Measurements from ENCODE around the gene HOXB4.

The HOXB4 gene

GRCh38 chr17:48615047-48615962 lies 37.2 kb upstream of the HOXB4 start, which contains the start of gene HOXB8:
Gene HOXB8 (minus strand): TSS chr17:48615292. CDS start chr17:48614704, 588 bp downstream.
- H3K27ac ChIP-seq (ENCODE audit: low read depth, low read length), result no peak within 1 kb of the TSS
- H3K4me2 ChIP-seq (ENCODE audit: low read depth, low read length, poor library complexity, severe bottlenecking), result no peak within 1 kb of the TSS
- TF ChIP-seq CTCF (IDR thresholded peaks at IDR 0.05; ENCODE audit: insufficient read depth, low read length, poor library complexity, severe bottlenecking) (no peak), EZH2phosphoT487 (conservative IDR thresholded peaks at IDR 0.05; ENCODE audit: low read length) (no peak)
- H3K79me2 ChIP-seq (ENCODE audit: insufficient read depth, low read length), result no peaks in the 10 kb centered on the region
- H2AFZ ChIP-seq (ENCODE audit: low read depth, low read length, severe bottlenecking), result no peak within 1 kb of the TSS
- no peaks in the 10 kb centered on the region for H3K36me3 ChIP-seq (ENCODE audit: low read length)
- H3K9ac ChIP-seq (ENCODE audit: low read length), result no peak within 1 kb of the TSS
- no peaks in the 10 kb centered on the region for H3K9me3 ChIP-seq (ENCODE audit: insufficient read depth, low read length)
- no peaks in the 10 kb centered on the region for H3K9me2 ChIP-seq (replicated peaks; ENCODE audit: insufficient read depth, low read length)
- no peaks in the 10 kb centered on the region for H4K20me1 ChIP-seq (ENCODE audit: low read depth, low read length)
- no peaks in the 10 kb centered on the region for H3K27me3 ChIP-seq (ENCODE audit: low read length)
- H3K4me3 ChIP-seq (ENCODE audit: insufficient read depth, low read length, poor library complexity, severe bottlenecking), result no peak within 1 kb of the TSS
- no peaks in the 10 kb centered on the region for H3F3A ChIP-seq (ENCODE audit: insufficient read depth)

GRCh38 chr17:48613862-48614694 lies 35.9 kb upstream of the HOXB4 start:
- Histone ChIP-seq H3K9me3 (ENCODE audit: insufficient read depth, low read length) (no peaks in the 10 kb centered on the region), H3K79me2 (ENCODE audit: insufficient read depth, low read length) (no peaks in the 10 kb centered on the region), H3K27me3 (ENCODE audit: low read length) (no peaks in the 10 kb centered on the region), H3F3A (ENCODE audit: insufficient read depth) (no peaks in the 10 kb centered on the region), H3K9me2 (replicated peaks; ENCODE audit: insufficient read depth, low read length) (no peaks in the 10 kb centered on the region), H2AFZ (ENCODE audit: low read depth, low read length, severe bottlenecking) (no peak overlapping the region), H3K9ac (ENCODE audit: low read length) (no peak overlapping the region), H3K36me3 (ENCODE audit: low read length) (no peaks in the 10 kb centered on the region), H3K4me3 (ENCODE audit: insufficient read depth, low read length, poor library complexity, severe bottlenecking) (no peak overlapping the region), H3K27ac (ENCODE audit: low read depth, low read length) (no peak overlapping the region), H4K20me1 (ENCODE audit: low read depth, low read length) (no peaks in the 10 kb centered on the region), H3K4me2 (ENCODE audit: low read depth, low read length, poor library complexity, severe bottlenecking) (no peak overlapping the region)
- TF ChIP-seq EZH2phosphoT487 (conservative IDR thresholded peaks at IDR 0.05; ENCODE audit: low read length) (no peak), CTCF (IDR thresholded peaks at IDR 0.05; ENCODE audit: insufficient read depth, low read length, poor library complexity, severe bottlenecking) (no peak)

GRCh38 chr17:48612854-48613691 lies 34.9 kb upstream of the HOXB4 start:
- H4K20me1 ChIP-seq (ENCODE audit: low read depth, low read length), result no peaks in the 10 kb centered on the region
- H3K27me3 ChIP-seq (ENCODE audit: low read length), result no peaks in the 10 kb centered on the region
- H3K36me3 ChIP-seq (ENCODE audit: low read length), result no peaks in the 10 kb centered on the region
- TF ChIP-seq CTCF (IDR thresholded peaks at IDR 0.05; ENCODE audit: insufficient read depth, low read length, poor library complexity, severe bottlenecking), result no peak
- TF ChIP-seq EZH2phosphoT487 (conservative IDR thresholded peaks at IDR 0.05; ENCODE audit: low read length), result no peak
- no peaks in the 10 kb centered on the region for H3K79me2 ChIP-seq (ENCODE audit: insufficient read depth, low read length)
- H3K9ac ChIP-seq (ENCODE audit: low read length), result no peak overlapping the region
- H2AFZ ChIP-seq (ENCODE audit: low read depth, low read length, severe bottlenecking), result no peak overlapping the region
- no peak overlapping the region for H3K4me3 ChIP-seq (ENCODE audit: insufficient read depth, low read length, poor library complexity, severe bottlenecking)
- H3F3A ChIP-seq (ENCODE audit: insufficient read depth), result no peaks in the 10 kb centered on the region
- no peak overlapping the region for H3K4me2 ChIP-seq (ENCODE audit: low read depth, low read length, poor library complexity, severe bottlenecking)
- no peaks in the 10 kb centered on the region for H3K9me3 ChIP-seq (ENCODE audit: insufficient read depth, low read length)
- H3K9me2 ChIP-seq (replicated peaks; ENCODE audit: insufficient read depth, low read length), result no peaks in the 10 kb centered on the region
- no peak overlapping the region for H3K27ac ChIP-seq (ENCODE audit: low read depth, low read length)
